HepG2 (cell line): Measurements from ENCODE around the gene FRMPD2. TPM values are rescaled to one million over a fixed set of nuclear protein-coding genes. Genes with fewer than 3 reads are reported as not detected.

Experiments used
- AGO2 ChIP-seq: fragments of 200-400 bp; formaldehyde crosslinking; optimal IDR thresholded peaks from 2 replicates; pipeline ENCODE3; 2017; ENCODE audit warnings: mild to moderate bottlenecking, low read depth, low read length, moderate library complexity
- ATF7-NPFF ChIP-seq: sonication (generic); formaldehyde crosslinking; IDR thresholded peaks from 2 replicates; pipeline ENCODE4 v1.8.1; 2023; ENCODE audit warnings: mild to moderate bottlenecking, low read depth, missing genetic modification reagents, moderate library complexity
- CBFB ChIP-seq: sonication (generic); formaldehyde crosslinking; IDR thresholded peaks from 2 replicates; pipeline ENCODE4 v1.4.0; 2020; ENCODE audit warnings: missing genetic modification reagents
- DNMT3B ChIP-seq: conservative IDR thresholded peaks from 2 replicates; pipeline ENCODE4 v1.6.1; 2016; ENCODE audit warnings: missing biosample characterization, control low read depth
- HBP1 ChIP-seq: IDR thresholded peaks from 2 replicates; pipeline ENCODE4 v1.6.1; 2016; ENCODE audit warnings: low read depth, control low read depth
- HDAC1 ChIP-seq: sonication (generic); formaldehyde crosslinking; IDR thresholded peaks from 2 replicates; pipeline ENCODE4 v1.5.1; 2020; ENCODE audit warnings: mild to moderate bottlenecking, missing genetic modification reagents
- HDAC6 ChIP-seq: fragments of 200-600 bp; sonication (generic); IDR thresholded peaks from 2 replicates; pipeline ENCODE4 v1.7.0; 2017; ENCODE audit warnings: mild to moderate bottlenecking, antibody characterized with exemption, low read length, low read depth
- KDM1A ChIP-seq: IDR thresholded peaks from 2 replicates; pipeline ENCODE4 v1.6.1; 2016; ENCODE audit warnings: missing compliant biosample characterization
- KMT2A ChIP-seq: sonication (generic); formaldehyde crosslinking; IDR thresholded peaks from 2 replicates; pipeline ENCODE4 v1.4.0; 2020; ENCODE audit warnings: missing genetic modification reagents
- MAX ChIP-seq: IDR thresholded peaks from 2 replicates; pipeline ENCODE4 v1.6.1; 2012; ENCODE audit warnings: inconsistent platforms
- MIER2 ChIP-seq: IDR thresholded peaks from 2 replicates; pipeline ENCODE4 v1.6.1; 2016; ENCODE audit warnings: missing biosample characterization, missing genetic modification reagents
- MYC ChIP-seq: sonication (generic); formaldehyde crosslinking; IDR thresholded peaks from 2 replicates; pipeline ENCODE4 v1.9.0; 2021; ENCODE audit warnings: missing genetic modification reagents, borderline replicate concordance
- NCOR1 ChIP-seq: fragments of 200-600 bp; sonication (generic); IDR thresholded peaks from 2 replicates; pipeline ENCODE4 v1.7.0; 2017; ENCODE audit warnings: antibody characterized with exemption, low read length, borderline replicate concordance
- NR2F1 ChIP-seq, 2 experiments: fragments of 450-650 bp in 1 of 2; formaldehyde crosslinking in 1 of 2; IDR thresholded peaks; 2 replicates each; pipeline versions ENCODE4 v1.5.0 to v1.6.1; 2016 to 2020; ENCODE audit warnings: mild to moderate bottlenecking in 1 of 2, missing compliant biosample characterization in 1 of 2, missing genetic modification reagents in 1 of 2, moderate library complexity in 1 of 2
- PHF8 ChIP-seq: sonication (generic); formaldehyde crosslinking; IDR thresholded peaks from 2 replicates; pipeline ENCODE4 v1.5.0; 2020; ENCODE audit warnings: missing genetic modification reagents
- SALL2 ChIP-seq: sonication (generic); formaldehyde crosslinking; IDR thresholded peaks from 2 replicates; pipeline ENCODE4 v1.8.1; 2023; ENCODE audit warnings: mild to moderate bottlenecking, missing genetic modification reagents, inconsistent platforms
- SMAD9 ChIP-seq: sonication (generic); formaldehyde crosslinking; IDR thresholded peaks from 2 replicates; pipeline ENCODE4 v1.5.1; 2020; ENCODE audit warnings: mild to moderate bottlenecking, missing genetic modification reagents
- SOX13 ChIP-seq, 3 experiments: fragments of 450-650 bp in 1 of 3; sonication (generic) in 1 of 3; formaldehyde crosslinking in 1 of 3; IDR thresholded peaks in 2 of 3; conservative IDR thresholded peaks in 1 of 3; 2 replicates each; pipeline versions ENCODE4 v1.5.0 to v1.6.1; 2016 to 2020; ENCODE audit warnings: antibody characterized with exemption in 1 of 3, mild to moderate bottlenecking in 1 of 3, missing compliant biosample characterization in 1 of 3, missing genetic modification reagents in 1 of 3, moderate library complexity in 1 of 3
- SP140L ChIP-seq: sonication (generic); formaldehyde crosslinking; IDR thresholded peaks from 2 replicates; pipeline ENCODE4 v1.4.0; 2020; ENCODE audit warnings: missing genetic modification reagents, borderline replicate concordance
- ZBTB26 ChIP-seq: IDR thresholded peaks from 2 replicates; pipeline ENCODE4 v1.6.1; 2016; ENCODE audit warnings: missing compliant biosample characterization, missing genetic modification reagents, borderline replicate concordance
- ZFP91 ChIP-seq: sonication (generic); formaldehyde crosslinking; IDR thresholded peaks from 2 replicates; pipeline ENCODE4 v1.9.0; 2022; ENCODE audit warnings: missing genetic modification reagents, mild to moderate bottlenecking, borderline replicate concordance
- ZNF296 ChIP-seq: sonication (generic); formaldehyde crosslinking; conservative IDR thresholded peaks from 2 replicates; pipeline ENCODE4 v1.5.0; 2020; ENCODE audit warnings: mild to moderate bottlenecking, missing genetic modification reagents
- ZNF354B ChIP-seq: sonication (generic); formaldehyde crosslinking; IDR thresholded peaks from 2 replicates; pipeline ENCODE4 v1.8.0; 2022; ENCODE audit warnings: mild to moderate bottlenecking, missing genetic modification reagents
- ZNF598 ChIP-seq: sonication (generic); formaldehyde crosslinking; IDR thresholded peaks from 2 replicates; pipeline ENCODE4 v1.5.1; 2020; ENCODE audit warnings: mild to moderate bottlenecking, missing genetic modification reagents, borderline replicate concordance
- ZNF766 ChIP-seq: sonication (generic); formaldehyde crosslinking; IDR thresholded peaks from 2 replicates; pipeline ENCODE4 v1.5.0; 2020; ENCODE audit warnings: missing genetic modification reagents, borderline replicate concordance
- polyA plus RNA-seq, 8 experiments: library from polyadenylated mRNA; depleted of rRNA in 3 of 8; stranded (reverse) in 7 of 8; unstranded in 1 of 8; fragments of >200 nt; fragmentation: Illumina TruSeq in 4 of 8; extraction: Trizol in 4 of 8; gene quantifications; 2 replicates each; pipeline versions ENCODE4 v1.2.1 to v1.2.3, GENCODE V29; 2011 to 2016; ENCODE audit warnings: low read depth in 4 of 8, missing spikeins in 1 of 8, mixed read lengths in 1 of 8; ENCODE audit not compliant: insufficient read depth in 1 of 8
- total RNA-seq, 5 experiments: library from RNA; depleted of rRNA; stranded (reverse); fragments of >200 nt; fragmentation: Illumina TruSeq; extraction: Trizol; gene quantifications; 2 replicates each; pipeline ENCODE4 v1.2.3, GENCODE V29; 2016; ENCODE audit warnings: low read depth in 1 of 5

Gene FRMPD2
- total and polyA plus RNA-seq, 2 of the 13 experiments (the other 11 are each of a cell fraction or from before 2014, with no cell fraction given): 0.45 to 1.3 TPM

GRCh38 chr10:48306870-48307710, 32.6 kb upstream of the FRMPD2 start (continued):
- 0 out of 2 replicates have a peak, but pooled peaks have one; percentile 9 for TF ChIP-seq ZFP91 (CRISPR knock-in tag)
- 0 out of 2 replicates have a peak, but pooled peaks have one; percentile 10 for TF ChIP-seq KMT2A (CRISPR knock-in tag)
- TF ChIP-seq ATF7-NPFF: no peak
- TF ChIP-seq NR2F1 (CRISPR knock-in tag; IDR thresholded peaks at IDR 0.05): peak in 1 of 2 experiments; percentile 46; a peak in 1 of 4 replicates
- TF ChIP-seq SALL2 (CRISPR knock-in tag): no peak
- TF ChIP-seq CBFB (CRISPR knock-in tag): no peak
- peak; percentile 49 for TF ChIP-seq HDAC1
- 0 out of 2 replicates have a peak, but pooled peaks have one; percentile 2 for TF ChIP-seq HBP1 (CRISPR knock-in tag)
- peak; percentile 29; the same call in 1 of the 2 replicates for TF ChIP-seq MAX
- TF ChIP-seq PHF8 (CRISPR knock-in tag): 0 out of 2 replicates have a peak, but pooled peaks have one; percentile 52
- no peak for TF ChIP-seq ZBTB26 (CRISPR knock-in tag)
- TF ChIP-seq SP140L (CRISPR knock-in tag): no peak
- no peak for TF ChIP-seq ZNF296 (CRISPR knock-in tag)
- TF ChIP-seq DNMT3B (CRISPR knock-in tag): no peak
- no peak for TF ChIP-seq ZNF598 (CRISPR knock-in tag)
- no peak for TF ChIP-seq SOX13 (IDR thresholded peaks at IDR 0.05)
- 0 out of 4 replicates have a peak, but pooled peaks of 1 of the 2 experiments have one; percentile 11 for TF ChIP-seq SOX13 (CRISPR knock-in tag; conservative IDR thresholded peaks at IDR 0.05 in 1 of 2, IDR thresholded peaks at IDR 0.05 in 1 of 2)
- TF ChIP-seq SMAD9 (CRISPR knock-in tag): no peak
- no peak for TF ChIP-seq HDAC6
- peak; percentile 54; the same call in 1 of the 2 replicates for TF ChIP-seq MYC (CRISPR knock-in tag)
- TF ChIP-seq NCOR1: no peak
- no peak for TF ChIP-seq MIER2 (CRISPR knock-in tag)
- TF ChIP-seq ZNF354B: no peak
- no peak for TF ChIP-seq KDM1A (CRISPR knock-in tag)
- TF ChIP-seq ZNF766 (CRISPR knock-in tag): no peak
- peak; percentile 64 for TF ChIP-seq AGO2
